Frontal cortex (tissue), 4 donors: ENCODE measurements around the gene FGB. TPM values are rescaled to one million over a fixed set of nuclear protein-coding genes. Genes with fewer than 3 reads are reported as not detected.

ENCODE experiments used
- DNase-seq, 2 donors: peaks; one replicate each; pipeline ENCODE4 v3.0.0; 2012; ENCODE audit warnings: low spot score in 2 of 2
- FAIRE-seq: peaks from 2 replicates; lab custom pipeline; 2012; peaks lifted over from hg19 to GRCh38; lab: Jason Lieb, UNC
- small RNA-seq: library from RNA; depleted of rRNA; stranded (forward); fragments of <200 nt; gene quantifications from one replicate; pipeline ENCODE3, GENCODE V24; 2014
- total RNA-seq: library from RNA; depleted of rRNA; stranded (reverse); fragments of >200 nt; gene quantifications from one replicate; pipeline ENCODE4 v1.2.3, GENCODE V29; 2014
- donor health status: control.
- donor health status: control.
- donor health status: control.

Gene FGB
- total RNA-seq, 1 donor from 2014 or later = not detected

DNA sequence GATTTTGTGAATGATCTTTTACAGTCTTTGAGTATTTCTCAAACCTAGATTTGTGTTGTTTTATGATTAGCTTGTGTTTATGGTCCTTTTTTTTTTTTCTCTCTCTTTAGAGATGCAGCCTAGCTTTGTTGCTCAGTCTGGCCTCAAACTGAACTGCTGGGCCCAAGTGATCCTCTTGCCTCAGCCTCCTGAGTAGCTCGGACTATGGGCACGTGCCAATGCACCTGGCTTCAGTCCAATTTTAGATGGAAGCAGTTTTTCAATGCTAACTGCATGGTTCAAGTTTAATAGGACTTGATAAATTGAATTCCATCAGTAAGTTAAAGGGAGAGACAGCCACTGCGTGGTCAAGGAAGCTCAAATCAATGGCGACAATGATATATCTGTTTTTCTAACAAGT is 53.5 kb downstream of the FGB start:
- DNase-seq (no peak), FAIRE-seq (no peak)

DNA sequence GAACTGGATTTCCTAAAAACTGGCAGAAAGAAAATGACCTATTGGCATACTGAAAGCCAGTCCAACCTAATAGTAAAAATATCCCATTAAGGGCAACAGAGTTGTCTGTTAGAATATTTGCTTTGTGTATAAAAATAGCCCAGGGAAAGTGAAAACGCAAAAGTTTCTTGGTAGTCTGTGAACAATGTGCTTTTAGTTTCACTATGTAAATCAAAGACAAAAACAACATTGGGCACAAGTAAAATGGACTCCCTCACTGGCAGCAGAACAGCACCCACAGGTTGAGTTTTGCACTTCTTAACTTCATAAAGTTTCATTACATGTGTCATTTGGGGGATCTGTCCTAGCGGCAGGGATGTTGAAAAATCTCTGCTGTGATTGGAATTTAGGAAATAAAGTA is 53.9 kb downstream of the FGB start:
- DNase-seq (no peak), FAIRE-seq (no peak)

DNA sequence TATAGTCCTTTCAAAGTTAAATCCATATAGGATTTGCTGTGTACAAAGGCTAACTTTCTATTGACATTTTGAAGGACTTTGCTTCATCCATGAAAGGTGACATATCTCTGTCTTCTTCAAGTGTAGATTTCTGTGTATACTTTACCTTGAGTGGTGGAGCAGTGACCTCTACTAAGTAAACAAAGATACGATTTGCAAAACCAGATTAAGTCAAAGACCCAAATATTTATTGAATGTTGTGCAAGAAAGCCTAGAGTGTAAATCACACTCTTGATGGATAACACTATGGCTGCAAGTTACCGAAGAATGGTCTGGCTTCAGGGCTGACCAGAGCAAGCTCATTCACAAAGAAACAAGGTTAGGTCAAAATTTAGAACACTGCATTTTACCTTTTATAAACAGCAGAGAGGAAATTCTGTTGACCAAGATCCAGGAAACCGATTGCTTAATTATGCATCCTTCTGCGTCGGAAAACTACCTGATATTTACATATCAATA is 55.1 kb downstream of the FGB start:
- no peak for FAIRE-seq
- no peak for DNase-seq

DNA sequence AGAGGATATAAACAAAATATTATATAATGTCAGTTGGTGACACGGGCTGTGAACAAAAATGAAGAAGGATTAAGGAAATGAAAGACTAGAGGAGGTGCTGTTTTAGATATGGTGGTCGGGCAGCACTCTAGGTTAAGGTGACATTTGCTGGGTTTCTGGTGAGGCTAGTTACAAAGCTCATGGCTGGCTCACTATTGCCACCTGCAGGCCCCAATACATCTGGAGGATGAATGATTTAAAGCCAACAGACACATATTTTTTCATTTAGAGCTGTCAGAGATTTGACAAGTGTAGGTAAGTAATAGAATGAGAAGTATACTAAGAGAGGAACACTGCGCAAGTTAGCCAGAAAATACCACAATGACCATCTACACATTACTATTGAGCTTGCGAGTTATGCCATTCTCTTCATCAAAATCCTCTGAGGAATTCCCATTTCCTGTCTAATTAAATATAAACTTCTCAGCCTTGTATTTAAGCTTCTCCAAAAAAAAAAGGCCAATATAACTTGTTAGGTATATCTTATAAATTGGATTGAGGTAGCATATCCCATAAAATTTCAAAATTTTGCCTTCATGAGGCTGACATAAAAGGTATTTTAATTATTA is 56.0 kb downstream of the FGB start:
- FAIRE-seq (peak; percentile 17), DNase-seq (peak in 1 of 2 donors; percentile 41)

DNA sequence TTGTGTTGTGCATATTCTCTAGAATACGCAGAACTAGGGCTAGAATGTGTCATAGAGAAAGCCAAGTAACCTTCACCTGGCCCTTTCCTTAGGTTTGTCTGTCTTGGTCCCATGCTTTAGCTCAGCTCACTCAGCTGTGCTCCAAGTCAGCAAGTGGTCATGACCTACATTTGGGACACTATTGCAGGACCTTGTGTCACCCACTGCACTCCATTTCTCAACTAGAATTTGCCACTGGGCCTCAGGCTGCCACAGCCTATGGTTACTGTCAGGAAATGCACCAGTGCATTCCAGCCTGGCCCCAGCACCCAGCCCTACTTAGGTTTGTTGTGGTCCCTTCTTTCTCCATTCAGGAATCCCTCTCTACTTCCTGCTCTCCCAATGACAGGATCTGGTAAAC is 57.3 kb downstream of the FGB start:
- DNase-seq (no peak), FAIRE-seq (no peak)

Small RNAs within 50 kb of the gene (small RNA-seq; reads per million reads assigned to genes)
- not detected for gene RNU6-1285P

Other genes starting within 250 kb of the FGB start
- 11.0 TPM for gene DCHS2, start 71.2 kb upstream of the FGB start, total RNA-seq
- 77.0 TPM for gene PLRG1, start 12.6 kb upstream of the FGB start, total RNA-seq
- gene FGA, start 27.7 kb downstream of the FGB start, total RNA-seq = not detected
- not detected for gene FGG, start 49.6 kb downstream of the FGB start, total RNA-seq
- 0.41 TPM for gene LRAT, start 181.0 kb downstream of the FGB start, total RNA-seq
- gene RBM46, start 218.3 kb downstream of the FGB start, total RNA-seq = not detected